Ectodermal cell (in vitro differentiated cells): ENCODE data around the gene TUBG2.

Experiments used
- H3K27ac ChIP-seq: 2 replicates; pipeline ENCODE4 v1.7.0; 2013; ENCODE audit warnings: mild to moderate bottlenecking, low read depth, low read length; ENCODE audit not compliant: insufficient read depth, poor library complexity, severe bottlenecking
- H3K27me3 ChIP-seq: 2 replicates; pipeline ENCODE4 v1.7.0; 2013; ENCODE audit warnings: mild to moderate bottlenecking, low read length; ENCODE audit not compliant: insufficient read depth, control insufficient read depth, poor library complexity, severe bottlenecking
- H3K36me3 ChIP-seq: one replicate; pipeline ENCODE4 v1.7.0; 2013; ENCODE audit warnings: low read length; ENCODE audit not compliant: control insufficient read depth, insufficient read depth
- H3K4me1 ChIP-seq: one replicate; pipeline ENCODE4 v1.7.0; 2013; ENCODE audit warnings: low read length; ENCODE audit not compliant: control insufficient read depth, insufficient read depth
- H3K4me3 ChIP-seq: 2 replicates; pipeline ENCODE4 v1.7.0; 2013; ENCODE audit warnings: low read depth, low read length, control low read depth; ENCODE audit not compliant: insufficient read depth
- H3K9me3 ChIP-seq: 2 replicates; pipeline ENCODE4 v1.7.0; 2013; ENCODE audit warnings: mild to moderate bottlenecking, low read length, moderate library complexity; ENCODE audit not compliant: control insufficient read depth
- WGBS, 2 experiments: methylation state at CpG; one replicate each; pipeline ENCODE4 v1.1.7; 2013; ENCODE audit warnings: missing lambda C conversion rate in 2 of 2; 5-methylcytosine and 5-hydroxymethylcytosine counted together

Gene TUBG2

DNA sequence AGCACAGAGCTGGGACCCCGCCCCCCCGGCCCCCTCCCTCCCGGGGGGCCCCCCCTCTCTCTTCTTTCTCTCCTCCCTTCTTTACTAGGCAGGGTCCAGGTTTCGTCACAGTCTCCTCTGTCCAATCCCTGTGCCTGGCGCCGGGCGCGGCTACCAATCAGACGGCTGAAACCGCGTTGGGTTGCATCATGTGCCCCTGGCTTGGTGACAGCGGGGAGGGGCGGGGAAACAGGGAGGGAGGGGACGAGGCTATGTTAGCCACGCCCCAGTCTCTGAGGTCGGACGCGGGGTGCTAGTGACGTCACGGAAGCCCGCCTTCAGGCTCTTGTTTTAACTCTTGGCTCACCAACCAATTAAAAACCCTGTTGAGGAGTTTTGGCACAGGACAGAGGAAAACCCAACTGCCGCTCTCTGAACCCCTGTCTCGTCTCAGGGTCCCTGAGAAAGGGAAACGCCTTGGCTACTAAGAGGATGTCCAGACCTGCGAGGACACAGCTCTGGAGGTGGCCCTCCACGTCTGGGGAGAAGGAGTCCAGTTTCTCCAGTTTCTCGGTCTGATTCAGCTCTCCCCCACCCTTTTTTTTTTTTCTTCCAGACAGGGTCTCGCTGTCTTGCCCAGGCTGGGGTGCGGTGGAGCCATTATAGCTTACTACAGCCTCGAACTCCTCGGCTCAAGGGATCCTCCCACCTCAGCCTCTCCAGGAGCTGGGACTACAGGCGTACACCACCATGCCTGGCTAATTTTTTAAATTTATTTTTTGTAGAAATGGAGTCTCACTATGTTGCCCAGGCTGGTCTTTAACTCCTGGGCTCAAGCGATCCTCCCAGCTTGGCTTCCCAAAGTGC, 18.2 kb downstream of the TUBG2 start:
- Histone ChIP-seq H3K36me3 (peaks cover 1% of the 10 kb centered on the region), H3K9me3 (no peaks in the 10 kb centered on the region), H3K4me3 (peak overlapping the region; percentile 68), H3K27me3 (peaks cover 51% of the 10 kb centered on the region), H3K4me1 (peaks cover 51% of the 10 kb centered on the region), H3K27ac (peak overlapping the region; percentile 96)
- 13 to 15% methylated on average over 30 to 33 of the region's 33 CpGs for WGBS, 2 experiments

DNA sequence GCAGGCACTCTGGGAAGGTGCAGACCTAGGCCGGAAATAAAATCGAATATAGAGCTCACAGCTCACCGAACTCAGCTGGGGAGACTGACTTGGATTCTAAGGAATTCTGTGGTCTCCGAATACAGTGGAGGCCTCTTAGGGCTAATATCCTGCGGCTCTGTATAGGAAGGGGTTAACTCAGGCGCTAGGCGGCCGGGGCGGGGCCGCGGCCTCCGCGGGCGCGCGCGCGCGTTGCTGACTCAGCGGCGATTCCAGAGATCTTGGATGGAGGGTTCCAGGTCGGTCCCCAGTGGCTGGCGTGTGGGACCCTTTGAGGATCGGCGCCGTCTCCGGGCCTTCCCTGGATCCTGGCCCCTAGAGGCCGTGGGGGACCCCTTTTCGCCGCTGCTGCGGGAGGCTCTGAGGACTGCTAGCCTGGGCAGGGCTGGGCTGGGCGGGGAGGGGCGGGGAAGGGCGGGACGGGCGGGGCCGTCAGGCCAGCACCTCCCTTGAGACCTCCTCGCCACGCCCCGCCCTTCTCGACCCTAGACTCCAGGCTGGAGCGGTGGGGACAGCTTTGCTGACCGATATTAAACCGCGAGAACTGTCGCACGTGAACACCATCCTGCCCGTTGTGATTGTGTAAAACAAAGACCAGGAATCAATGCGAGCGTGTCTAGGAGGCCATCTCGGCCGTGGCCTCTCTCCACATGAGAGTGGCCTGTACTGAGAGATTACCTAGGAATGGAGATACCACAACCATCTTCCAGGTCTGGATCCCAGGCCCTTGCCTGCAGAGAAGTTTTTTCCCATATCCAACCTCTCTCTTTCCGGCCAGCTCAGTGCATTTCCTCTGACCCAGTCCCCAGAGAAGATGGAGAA, 19.1 kb downstream of the TUBG2 start:
- Histone ChIP-seq H3K36me3 (no peaks in the 10 kb centered on the region), H3K4me1 (peaks cover 46% of the 10 kb centered on the region), H3K9me3 (no peaks in the 10 kb centered on the region), H3K27ac (peak overlapping the region; percentile 96), H3K4me3 (peak overlapping the region; percentile 68), H3K27me3 (peaks cover 43% of the 10 kb centered on the region)
- 0% methylated on average over 53 of the region's 53 CpGs for WGBS, 2 experiments

DNA sequence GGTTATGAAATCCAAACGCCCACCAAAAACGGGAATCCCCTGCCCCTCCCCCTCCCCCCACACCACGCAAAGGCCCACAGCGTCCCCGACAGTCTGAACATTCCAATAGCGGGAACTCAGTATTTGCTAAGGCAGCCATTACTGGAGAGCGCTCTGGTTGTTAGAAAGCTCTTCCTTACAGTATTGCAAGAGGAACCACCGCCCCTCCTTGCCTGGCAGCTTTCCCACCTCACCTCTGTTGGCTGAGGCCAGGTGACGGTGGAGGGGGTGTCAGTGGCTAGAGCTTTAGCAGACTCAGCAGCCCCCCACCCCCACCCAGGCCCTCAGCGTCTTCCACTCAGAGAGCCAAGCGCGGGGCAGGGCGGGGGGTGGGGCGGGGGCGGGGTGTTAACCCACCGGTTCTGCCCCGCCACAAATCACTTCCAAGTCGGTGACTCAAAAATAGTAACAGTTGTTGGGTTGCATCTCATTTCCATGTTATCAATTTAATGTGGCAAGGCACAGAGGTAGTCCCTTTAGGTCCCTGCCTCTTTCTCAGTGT, 19.9 kb downstream of the TUBG2 start:
- Histone ChIP-seq H3K9me3 (no peaks in the 10 kb centered on the region), H3K4me3 (peak overlapping the region; percentile 68), H3K27me3 (peaks cover 37% of the 10 kb centered on the region), H3K4me1 (peaks cover 45% of the 10 kb centered on the region), H3K36me3 (no peaks in the 10 kb centered on the region), H3K27ac (peak overlapping the region; percentile 96)
- WGBS, 2 experiments: 8 to 10% methylated on average over 16 to 18 of the region's 18 CpGs

DNA sequence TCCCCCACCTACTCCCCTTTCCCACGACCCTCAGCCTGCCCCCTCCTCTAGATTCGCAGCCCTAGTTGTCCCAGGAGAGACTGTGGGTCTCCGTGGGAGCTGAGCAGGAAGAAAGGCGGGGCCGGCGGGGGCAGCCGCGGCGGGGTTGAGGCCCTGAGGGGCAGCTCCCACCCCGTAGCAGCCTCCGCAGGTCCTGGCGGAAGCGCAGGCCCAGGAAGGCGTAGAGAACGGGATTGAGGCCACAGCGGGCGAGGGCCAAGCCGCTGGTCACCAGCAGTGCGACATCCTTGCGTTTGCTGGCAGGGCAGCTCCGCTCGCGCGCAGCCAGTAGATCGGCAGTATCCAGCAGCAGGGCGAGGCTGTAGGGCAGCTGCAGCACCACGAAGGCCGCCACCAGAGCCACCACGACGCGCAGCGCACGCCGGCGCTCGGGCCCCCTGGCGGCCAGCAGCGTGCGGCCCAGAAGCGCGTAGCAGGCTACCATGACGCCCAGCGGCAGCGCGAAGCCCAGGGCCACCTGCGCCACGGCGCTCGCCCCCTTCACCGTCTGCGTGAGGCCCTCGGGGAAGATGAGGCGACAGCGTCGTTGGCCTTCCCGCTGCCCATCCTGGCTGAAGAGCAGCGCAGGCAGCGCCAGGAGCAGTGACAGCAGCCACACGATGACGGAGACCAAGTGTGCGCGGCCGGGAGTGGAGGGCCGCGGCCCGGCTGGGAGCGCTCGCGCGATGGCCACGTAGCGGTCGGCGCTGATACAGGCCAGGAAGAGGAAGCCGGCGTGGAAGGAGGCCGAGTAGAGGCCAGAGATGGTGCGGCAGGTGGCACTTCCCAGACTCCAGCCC, 20.6 kb downstream of the TUBG2 start:
- peaks cover 30% of the 10 kb centered on the region for H3K27me3 ChIP-seq
- 18 to 19% methylated on average over 78 of the region's 78 CpGs for WGBS, 2 experiments
- no peaks in the 10 kb centered on the region for H3K36me3 ChIP-seq
- no peaks in the 10 kb centered on the region for H3K9me3 ChIP-seq
- peaks cover 38% of the 10 kb centered on the region for H3K4me1 ChIP-seq
- H3K4me3 ChIP-seq: peak overlapping the region; percentile 68
- H3K27ac ChIP-seq: peak overlapping the region; percentile 80

DNA sequence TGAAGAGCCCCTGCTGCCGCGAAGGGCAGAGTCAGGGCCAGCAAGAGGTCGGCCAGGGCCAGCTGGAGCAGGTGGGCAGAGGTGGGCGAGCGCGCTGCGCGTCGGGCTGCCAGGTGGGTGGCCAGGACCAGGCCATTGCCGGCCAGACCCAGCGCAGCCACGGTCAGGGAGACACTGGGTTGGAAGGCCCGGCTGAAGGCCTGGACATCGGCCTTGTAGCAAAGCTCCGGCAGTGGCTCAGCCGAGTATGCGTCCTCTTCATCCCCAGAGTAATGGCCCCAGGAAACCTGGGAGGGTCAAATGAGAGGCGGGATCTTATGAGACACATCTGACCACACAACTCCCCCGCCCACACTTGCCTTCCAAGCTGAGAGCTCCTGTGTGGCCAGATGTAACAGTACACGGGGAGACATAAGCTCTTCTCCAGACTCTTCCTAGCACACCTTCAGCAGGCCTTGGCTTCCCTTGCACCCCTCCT, 21.3 kb downstream of the TUBG2 start:
- peaks cover 4% of the 10 kb centered on the region for H3K36me3 ChIP-seq
- H3K9me3 ChIP-seq: no peaks in the 10 kb centered on the region
- H3K27ac ChIP-seq: no peak overlapping the region
- peak overlapping the region; percentile 68 for H3K4me3 ChIP-seq
- peaks cover 24% of the 10 kb centered on the region for H3K27me3 ChIP-seq
- peaks cover 34% of the 10 kb centered on the region for H3K4me1 ChIP-seq
- 88 to 89% methylated on average over 20 of the region's 20 CpGs for WGBS, 2 experiments

DNA sequence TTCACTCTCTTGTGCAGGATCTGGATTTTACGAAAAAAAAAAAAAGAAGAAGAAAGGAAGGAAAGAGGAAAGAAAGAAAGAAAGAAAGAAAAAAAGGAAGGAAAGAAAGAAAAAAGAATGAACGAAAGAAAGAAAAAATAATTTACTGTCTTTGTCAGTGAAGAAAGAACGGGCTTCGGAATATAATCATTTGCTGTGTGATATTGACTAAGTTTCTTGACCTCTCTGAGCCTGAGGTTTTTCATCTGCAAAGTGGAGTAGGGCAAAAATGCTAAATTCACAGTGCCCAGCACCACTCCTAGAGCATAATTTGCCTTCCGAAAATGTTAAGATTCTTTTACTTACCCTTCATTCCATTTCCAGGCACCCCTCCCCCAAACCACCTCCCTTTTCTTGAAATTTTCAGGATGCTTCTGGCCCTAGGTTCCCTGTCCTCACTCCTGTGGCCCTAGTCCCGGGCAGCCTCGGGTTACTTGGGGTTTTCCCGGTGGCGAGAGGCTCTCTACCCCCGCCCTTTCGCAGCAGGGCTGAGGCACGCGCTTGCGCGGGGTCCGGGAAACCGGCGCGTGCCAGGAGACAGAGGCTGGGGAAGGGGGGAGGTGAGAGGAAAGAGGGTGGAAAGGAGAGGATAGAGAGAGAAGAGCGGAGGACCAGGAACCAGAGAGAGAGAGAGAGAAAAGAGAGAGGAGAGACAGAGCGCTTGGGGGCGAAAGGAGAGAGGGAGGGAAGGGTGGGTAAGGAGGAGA, 23.1 kb downstream of the TUBG2 start, which contains the start of gene CNTNAP1:
CNTNAP1 (plus strand) TSS at position 556 of the 746 bp plus-strand sequence. CDS start 299 bp downstream, outside the sequence.
- H3K4me3 ChIP-seq: peak within 1 kb of the TSS; percentile 77
- peak within 1 kb of the TSS; percentile 46 for H3K27ac ChIP-seq
- no peaks in the 10 kb centered on the region for H3K9me3 ChIP-seq
- 5 to 8% methylated on average over 22 of the region's 22 CpGs for WGBS, 2 experiments
- H3K27me3 ChIP-seq: peaks cover 16% of the 10 kb centered on the region
- peaks cover 28% of the 10 kb centered on the region for H3K4me1 ChIP-seq
- H3K36me3 ChIP-seq: peaks cover 10% of the 10 kb centered on the region

DNA sequence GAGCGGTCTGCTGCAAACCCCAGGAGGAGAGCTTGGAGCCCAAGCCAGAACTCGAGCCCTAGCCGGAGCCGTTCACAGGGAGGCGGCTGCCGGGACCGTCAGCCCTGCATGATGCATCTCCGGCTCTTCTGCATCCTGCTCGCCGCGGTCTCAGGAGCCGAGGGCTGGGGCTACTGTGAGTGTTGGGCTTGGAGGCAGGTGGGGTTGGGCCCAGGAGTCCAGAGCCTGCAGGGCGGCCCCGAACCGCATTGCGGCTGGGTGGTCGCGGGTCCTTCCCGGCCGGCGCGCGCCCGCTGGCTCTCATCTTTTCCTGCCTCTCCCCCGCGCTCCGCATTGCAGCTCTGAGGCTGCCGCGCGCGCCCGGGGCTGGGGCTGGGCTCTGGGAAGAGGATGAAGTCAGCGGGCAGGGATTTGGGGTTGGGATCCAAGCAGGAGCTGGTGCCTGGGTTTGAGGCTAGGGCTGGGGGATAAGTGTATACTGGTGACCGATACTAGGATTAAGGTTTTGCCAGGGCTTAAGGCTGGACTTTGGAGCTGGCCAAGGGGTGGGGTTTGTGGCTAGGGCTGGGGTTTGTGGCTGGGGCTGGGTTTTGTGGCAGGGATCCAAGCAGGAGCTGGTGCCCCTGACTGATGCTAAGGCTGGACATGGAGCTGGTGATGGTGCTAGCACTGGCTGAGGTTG, 23.8 kb downstream of the TUBG2 start:
- 0 to 1% methylated on average over 34 of the region's 34 CpGs for WGBS, 2 experiments
- H3K36me3 ChIP-seq: peaks cover 10% of the 10 kb centered on the region
- H3K27ac ChIP-seq: peak overlapping the region; percentile 46
- peak overlapping the region; percentile 77 for H3K4me3 ChIP-seq
- H3K9me3 ChIP-seq: no peaks in the 10 kb centered on the region
- peaks cover 16% of the 10 kb centered on the region for H3K27me3 ChIP-seq
- H3K4me1 ChIP-seq: peaks cover 21% of the 10 kb centered on the region

DNA sequence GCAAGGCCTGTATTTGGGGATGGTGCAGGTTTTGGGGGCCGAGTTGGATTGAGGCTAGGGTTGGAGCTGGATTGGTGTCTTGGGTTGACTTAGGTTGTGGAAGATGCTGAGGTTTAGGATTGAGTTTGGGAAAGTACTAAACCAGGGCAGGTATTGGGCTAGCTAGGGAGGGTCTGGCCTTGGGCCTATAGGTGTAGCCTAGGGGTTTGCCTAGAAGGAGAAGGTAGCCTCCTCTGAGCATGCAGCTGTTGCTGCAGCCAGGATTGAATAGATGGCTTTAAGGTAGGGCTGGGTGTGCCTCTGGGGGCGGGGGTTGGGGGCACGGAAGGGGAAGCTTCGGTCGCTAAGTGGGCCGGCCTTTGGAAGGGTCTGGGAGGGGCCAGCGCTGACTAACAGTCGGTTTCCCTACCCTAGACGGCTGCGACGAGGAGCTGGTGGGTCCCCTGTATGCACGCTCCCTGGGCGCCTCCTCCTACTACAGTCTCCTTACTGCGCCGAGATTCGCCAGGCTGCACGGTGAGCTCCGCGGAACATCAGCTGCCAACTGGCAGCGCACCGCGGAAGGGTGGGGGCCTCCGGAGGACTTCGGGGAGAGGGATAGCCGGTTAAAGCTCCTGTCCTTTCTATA, 24.4 kb downstream of the TUBG2 start:
- Histone ChIP-seq H3K36me3 (peaks cover 10% of the 10 kb centered on the region), H3K27ac (no peak overlapping the region), H3K4me3 (peak overlapping the region; percentile 77), H3K9me3 (no peaks in the 10 kb centered on the region), H3K27me3 (peaks cover 16% of the 10 kb centered on the region), H3K4me1 (peaks cover 21% of the 10 kb centered on the region)
- WGBS, 2 experiments: 14 to 18% methylated on average over 25 of the region's 25 CpGs
